Activated naive CD4-positive, alpha-beta T cell treated with anti-CD3 and anti-CD28 coated beads, Interleukin-2, amount 50 U/mL, for 72 hours (primary cell): ENCODE data around the gene GSTO2. TPM values are rescaled to one million over a fixed set of nuclear protein-coding genes. Genes with fewer than 3 reads are reported as not detected.
"Not testable (repeated sequence)": the region's sequence is repeated elsewhere in the genome, so short reads cannot be mapped to it uniquely, and the experiment has no call there.

Experiments used
- ATAC-seq, 2 donors: fragments of 150-1000 bp; cut with Tn5 transposase; 2 replicates each; pipeline ENCODE4 v1.10.0; 2021; ENCODE audit warnings: mild to moderate bottlenecking in 2 of 2, moderate library complexity in 2 of 2
- DNase-seq, 2 donors: peaks; one replicate each; pipeline ENCODE4 v3.0.0; 2021 to 2022; ENCODE audit warnings: low spot score in 2 of 2
- H3K27ac Mint-ChIP-seq, 2 donors: one replicate each; pipeline ENCODE4 v1.8.0; 2022; ENCODE audit warnings: mild to moderate bottlenecking in 2 of 2, mixed read lengths in 2 of 2
- H3K36me3 Mint-ChIP-seq, 2 donors: one replicate each; pipeline ENCODE4 v1.8.0; 2022; ENCODE audit warnings: mixed read lengths in 2 of 2
- H3K9me3 Mint-ChIP-seq, 2 donors: one replicate each; pipeline ENCODE4 v1.8.0; 2022; ENCODE audit warnings: mixed read lengths in 2 of 2
- total RNA-seq, 2 donors: library from RNA; stranded (reverse); gene quantifications; one replicate each; pipeline ENCODE4 v1.2.3, GENCODE V29; 2022

The GSTO2 gene
- total RNA-seq, 2 donors from 2014 or later = 1.4 to 1.6 TPM

DNA sequence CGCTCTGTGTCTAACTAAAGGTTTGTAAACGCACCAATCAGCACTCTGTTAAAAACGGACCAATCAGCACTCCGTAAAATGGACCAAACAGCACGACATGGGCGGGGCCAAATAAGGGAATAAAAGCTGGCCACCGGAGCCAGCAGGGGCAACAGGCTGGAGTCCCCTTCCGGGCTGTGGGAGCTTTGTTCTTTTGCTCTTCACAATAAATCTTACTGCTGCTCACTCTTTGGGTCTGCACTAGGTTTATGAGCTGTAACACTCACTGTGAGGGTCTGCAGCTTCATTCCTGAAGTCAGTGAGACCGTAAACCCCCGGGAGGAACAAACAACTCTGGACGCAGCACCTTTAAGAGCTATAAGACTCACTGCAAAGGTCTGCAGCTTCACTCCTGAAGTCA, 20.1 kb upstream of the GSTO2 start:
- not testable (repeated sequence) for DNase-seq, H3K9me3 Mint-ChIP-seq, ATAC-seq, H3K27ac Mint-ChIP-seq
- H3K36me3 Mint-ChIP-seq = peaks cover 5 to 10% of the 10 kb centered on the region in 2 donors

DNA sequence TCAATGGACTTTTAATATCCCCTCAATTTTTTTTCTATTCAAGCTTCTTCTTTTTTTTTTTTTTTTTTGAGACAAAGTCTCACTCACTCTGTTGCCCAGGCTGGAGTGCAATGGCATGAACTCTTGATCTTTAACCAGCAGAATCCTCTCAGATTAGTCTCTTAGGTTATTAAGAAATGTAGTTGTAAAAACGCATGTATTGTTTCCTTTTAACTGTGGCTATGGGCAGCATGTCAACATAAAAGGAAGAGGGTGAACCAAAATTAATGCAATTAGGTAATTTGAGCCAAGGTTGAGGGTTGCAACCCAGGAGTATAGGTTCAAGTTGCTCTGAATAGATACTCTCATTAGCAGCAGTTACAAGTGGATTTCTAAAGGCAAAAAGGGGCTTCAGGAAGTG, 18.6 kb upstream of the GSTO2 start:
- H3K27ac Mint-ChIP-seq = no peak overlapping the region
- DNase-seq (no peak), ATAC-seq (no peak)
- peaks cover 14 to 19% of the 10 kb centered on the region in 2 donors for H3K36me3 Mint-ChIP-seq
- H3K9me3 Mint-ChIP-seq = peaks cover 6 to 9% of the 10 kb centered on the region in 2 donors

DNA sequence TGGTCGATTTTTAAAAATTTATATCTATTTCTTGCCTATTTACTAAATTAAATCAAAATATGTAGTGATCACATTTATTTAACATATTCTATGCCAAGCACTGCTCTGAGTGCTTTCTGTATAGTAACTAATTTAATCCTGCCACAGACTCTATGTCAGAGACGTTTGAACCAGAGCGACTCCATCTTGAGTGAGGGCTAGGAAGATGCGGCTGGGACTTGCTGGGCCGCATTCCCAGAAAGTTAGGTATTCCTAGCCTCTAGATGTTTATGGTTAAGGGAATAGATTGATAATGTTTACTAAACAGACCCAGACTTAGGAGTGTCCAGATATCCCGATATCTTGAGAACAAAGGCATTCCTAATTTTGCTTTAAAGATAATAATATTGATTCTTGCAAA, 17.5 kb upstream of the GSTO2 start:
- no peak for DNase-seq
- Mint-ChIP-seq H3K27ac (no peak overlapping the region), H3K36me3 (peaks cover 25 to 29% of the 10 kb centered on the region in 2 donors), H3K9me3 (peaks cover 6 to 8% of the 10 kb centered on the region in 2 donors)
- ATAC-seq = no peak

DNA sequence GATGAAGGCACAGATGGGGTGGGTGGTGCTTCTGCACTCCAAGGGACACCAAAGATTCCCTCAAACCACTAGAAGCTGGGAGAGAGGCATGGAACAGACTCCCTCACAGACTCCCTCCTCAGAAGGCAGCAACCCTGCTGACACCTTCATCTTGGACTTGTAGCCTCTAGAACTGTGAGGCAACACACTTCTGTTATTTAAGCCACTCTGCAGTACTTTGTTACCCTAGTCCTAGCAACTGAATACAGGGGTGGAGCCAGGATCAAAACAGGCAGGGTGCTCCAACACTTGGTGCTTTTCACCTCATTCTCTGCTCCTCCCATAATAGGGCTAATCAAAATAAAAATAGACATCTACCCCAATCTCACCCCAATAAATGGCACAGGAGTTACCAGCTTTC, 16.6 kb upstream of the GSTO2 start:
- Mint-ChIP-seq H3K9me3 (peaks cover 5 to 6% of the 10 kb centered on the region in 2 donors), H3K36me3 (peaks cover 33 to 34% of the 10 kb centered on the region in 2 donors), H3K27ac (no peak overlapping the region)
- DNase-seq (no peak), ATAC-seq (no peak)

DNA sequence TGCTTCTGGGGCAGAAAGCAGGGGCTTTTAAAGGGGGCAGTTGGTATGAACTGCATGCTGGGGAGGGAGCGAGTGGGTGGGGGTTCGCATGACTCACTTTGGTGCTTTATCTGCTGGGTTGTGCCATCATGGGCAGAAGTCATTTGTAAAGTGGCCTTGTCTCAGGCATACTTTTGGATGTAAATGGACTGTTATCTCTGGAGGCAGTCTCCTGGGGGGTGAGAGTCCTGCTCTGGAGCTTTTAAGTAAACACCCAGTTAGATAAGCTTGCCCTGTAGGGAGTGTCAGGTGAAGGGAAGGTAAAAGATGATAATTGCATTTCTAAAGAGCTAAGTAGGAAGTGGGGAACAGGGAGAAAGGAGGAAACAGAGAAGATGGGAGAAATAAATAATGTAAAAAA, 15.9 kb upstream of the GSTO2 start:
- Mint-ChIP-seq H3K9me3 (peaks cover 5 to 6% of the 10 kb centered on the region in 2 donors), H3K27ac (peak overlapping the region in 1 of 2 donors; percentile 95), H3K36me3 (peaks cover 37 to 38% of the 10 kb centered on the region in 2 donors)
- no peak for DNase-seq
- no peak for ATAC-seq

DNA sequence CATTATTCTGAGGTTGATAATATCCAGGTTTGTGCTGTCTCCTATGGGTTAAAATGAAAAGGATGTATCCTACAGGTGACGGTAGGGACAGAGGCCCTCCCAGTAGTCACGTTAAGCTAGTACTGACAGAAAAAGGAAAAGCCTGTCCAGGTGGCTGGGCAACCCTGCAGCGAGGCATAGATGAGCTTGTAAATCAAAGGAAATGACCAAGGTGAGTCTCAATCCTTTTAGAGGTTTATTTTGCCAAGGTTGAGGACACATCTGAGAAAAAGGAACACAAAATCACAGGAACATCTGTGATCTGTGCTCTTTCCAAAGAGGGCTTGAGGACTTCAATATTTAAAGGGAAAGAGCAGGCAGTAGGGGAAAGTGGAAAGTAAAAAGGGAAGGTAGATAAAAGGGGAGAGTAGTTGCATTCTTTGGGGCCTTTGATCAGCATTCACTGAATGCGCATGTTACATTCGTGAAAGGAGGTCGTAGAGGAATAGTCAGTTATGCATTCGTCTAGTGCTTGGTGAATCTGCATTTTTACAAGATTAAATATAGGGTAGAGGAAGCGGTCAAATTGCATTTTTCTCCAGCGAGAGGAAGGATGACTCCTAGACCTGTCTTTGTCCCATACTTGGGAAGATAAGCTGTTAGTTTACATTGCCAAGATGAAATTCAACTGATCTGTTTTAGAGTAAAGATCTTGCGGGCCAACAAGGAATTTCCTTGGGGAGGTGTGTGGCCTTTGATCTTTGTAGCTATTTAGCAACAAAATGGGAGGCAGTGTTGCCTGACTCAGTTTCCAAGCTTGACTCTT, 15.2 kb upstream of the GSTO2 start:
- ATAC-seq = no peak
- peaks cover 5 to 6% of the 10 kb centered on the region in 2 donors for H3K9me3 Mint-ChIP-seq
- no peak for DNase-seq
- H3K36me3 Mint-ChIP-seq = peaks cover 42 to 45% of the 10 kb centered on the region in 2 donors
- H3K27ac Mint-ChIP-seq = peak overlapping the region; percentile 95 to 99

DNA sequence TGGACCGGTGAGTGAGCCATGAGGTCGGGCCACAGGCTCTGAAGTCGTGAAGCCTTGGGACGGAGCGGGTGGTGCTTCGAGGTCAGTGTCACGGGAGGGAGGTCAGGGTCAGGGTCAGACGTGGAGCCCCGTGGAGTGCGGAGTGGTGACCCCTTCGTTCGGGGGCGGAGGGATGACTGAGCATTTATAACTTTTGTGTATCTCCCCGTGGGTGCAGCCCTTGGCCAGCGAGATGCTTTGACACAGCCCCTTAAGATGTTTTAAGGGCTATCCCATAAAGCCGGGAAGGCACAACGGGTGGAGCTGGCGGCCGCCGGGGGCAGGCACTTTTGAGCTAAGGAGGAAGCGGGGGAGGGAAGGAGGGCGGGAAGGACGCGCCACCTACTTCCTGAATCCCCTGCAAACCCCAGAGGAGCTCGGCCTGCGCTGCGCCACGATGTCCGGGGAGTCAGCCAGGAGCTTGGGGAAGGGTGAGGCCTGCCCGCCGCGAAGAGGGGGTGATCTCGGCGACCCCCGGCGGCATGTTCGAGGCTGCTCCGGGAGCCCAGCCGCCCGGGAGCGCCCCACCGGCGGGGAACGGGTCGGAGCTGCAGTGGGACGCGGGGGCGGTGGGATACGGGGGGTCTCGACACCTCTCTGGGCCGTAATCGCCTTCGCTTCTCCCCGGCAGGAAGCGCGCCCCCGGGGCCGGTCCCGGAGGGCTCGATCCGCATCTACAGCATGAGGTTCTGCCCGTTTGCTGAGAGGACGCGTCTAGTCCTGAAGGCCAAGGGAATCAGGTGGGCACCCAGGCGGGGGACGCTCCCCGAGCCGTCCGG, 14.3 kb upstream of the GSTO2 start, which contains the start of gene GSTO1:
GSTO1 (plus strand) TSS at position 400 of the 818 bp plus-strand sequence; CDS start at position 437, 37 bp downstream.
- H3K9me3 Mint-ChIP-seq = peaks cover 5 to 6% of the 10 kb centered on the region in 2 donors
- peaks cover 42 to 54% of the 10 kb centered on the region in 2 donors for H3K36me3 Mint-ChIP-seq
- H3K27ac Mint-ChIP-seq = peak within 1 kb of the TSS; percentile 95 to 99
- ATAC-seq (peak; percentile 58 to 61), DNase-seq (peak; percentile 36 to 68)

DNA sequence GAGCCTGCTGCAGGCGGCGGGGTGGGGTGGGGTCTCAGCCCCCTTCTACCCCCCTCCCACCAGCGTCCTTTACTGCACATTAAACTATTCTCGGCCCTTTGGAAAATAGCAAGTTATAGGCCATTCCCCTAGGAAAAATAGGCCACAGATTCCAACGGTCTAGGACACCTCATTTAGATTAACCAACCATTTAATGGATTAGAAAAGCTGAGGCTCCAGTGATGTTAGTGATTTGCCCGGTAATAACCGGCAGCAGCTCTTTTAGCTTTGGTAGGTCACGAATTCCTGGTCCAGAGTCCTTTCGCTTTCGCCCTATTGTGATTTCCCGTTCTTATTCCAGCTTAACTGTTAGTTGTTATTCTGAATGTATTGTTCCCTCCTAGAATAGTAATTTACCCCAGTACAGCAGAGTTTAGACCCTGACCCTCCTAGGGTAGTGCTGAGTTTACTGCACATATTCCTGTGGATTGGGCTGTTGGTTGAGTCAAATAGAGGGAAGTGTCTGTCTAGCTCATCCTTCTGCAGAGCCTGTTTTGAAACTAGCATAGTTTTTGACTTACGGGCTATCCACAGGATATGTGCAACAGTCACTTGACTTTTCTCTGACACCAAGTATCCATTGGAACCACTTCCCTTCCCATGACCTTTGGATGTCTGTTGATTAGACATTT, 13.5 kb upstream of the GSTO2 start:
- ATAC-seq = peak; percentile 82 to 85
- peak in 1 of 2 donors; percentile 19 for DNase-seq
- peaks cover 42 to 60% of the 10 kb centered on the region in 2 donors for H3K36me3 Mint-ChIP-seq

DNA sequence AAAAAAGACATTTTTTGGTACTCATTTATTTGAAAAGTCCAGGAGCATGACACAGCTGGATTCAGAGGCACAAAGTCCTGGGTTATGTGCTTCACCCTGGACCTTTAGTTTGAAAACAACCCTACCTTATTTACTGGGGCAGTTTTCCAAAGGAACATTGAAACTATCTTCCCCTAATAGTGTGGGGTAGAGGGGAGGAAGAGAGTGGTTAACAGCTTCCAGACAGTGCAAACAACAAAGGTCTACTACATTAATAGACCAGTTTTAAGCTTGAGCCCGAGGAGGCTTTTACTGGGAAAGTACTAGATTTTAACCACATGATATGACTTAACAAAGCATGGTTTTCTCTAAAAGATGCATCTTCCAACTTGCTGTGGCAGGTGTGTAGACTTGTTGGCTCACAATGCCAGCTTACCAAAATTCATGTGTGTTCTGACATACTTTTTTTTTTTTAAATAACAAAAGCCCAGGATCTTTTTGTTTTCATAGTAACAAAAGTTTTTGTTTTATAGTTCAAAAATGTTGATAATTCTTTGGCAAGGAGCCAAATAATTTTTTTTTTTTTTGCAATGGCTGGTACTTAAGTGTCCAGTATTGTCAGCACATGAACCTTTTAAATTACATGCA, 12.5 kb upstream of the GSTO2 start:
- DNase-seq (no peak), ATAC-seq (no peak)
- Mint-ChIP-seq H3K27ac (peak overlapping the region; percentile 95 to 96), H3K9me3 (peaks cover 5 to 6% of the 10 kb centered on the region in 2 donors), H3K36me3 (peaks cover 52 to 66% of the 10 kb centered on the region in 2 donors)

More for the DNA sequence above, 13.5 kb upstream of the GSTO2 start:
- Mint-ChIP-seq H3K27ac (peak overlapping the region; percentile 95 to 96), H3K9me3 (peaks cover 5 to 6% of the 10 kb centered on the region in 2 donors)

DNA sequence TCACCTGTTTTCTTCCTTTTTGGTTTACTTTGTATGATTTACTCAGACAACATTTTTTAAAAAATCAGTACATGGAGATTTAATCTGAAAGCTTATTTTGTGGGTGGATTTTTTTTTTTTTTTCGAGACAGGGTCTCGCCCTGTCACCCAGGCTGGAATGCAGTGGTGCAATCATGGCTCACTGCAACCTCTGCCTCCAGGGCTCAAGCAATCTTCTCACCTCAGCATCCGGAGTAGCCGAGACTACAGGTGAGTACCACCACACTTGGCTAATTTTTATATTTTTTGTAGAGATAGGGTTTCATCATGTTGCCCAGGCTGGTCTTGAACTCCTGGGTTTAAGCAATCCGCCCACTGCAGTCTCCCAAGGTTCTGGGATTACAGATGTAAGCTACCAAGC, 11.7 kb upstream of the GSTO2 start:
- DNase-seq (no peak), ATAC-seq (no peak)
- Mint-ChIP-seq H3K9me3 (peaks cover 5 to 6% of the 10 kb centered on the region in 2 donors), H3K36me3 (peaks cover 59 to 74% of the 10 kb centered on the region in 2 donors), H3K27ac (peak overlapping the region in 1 of 2 donors; percentile 95)

DNA sequence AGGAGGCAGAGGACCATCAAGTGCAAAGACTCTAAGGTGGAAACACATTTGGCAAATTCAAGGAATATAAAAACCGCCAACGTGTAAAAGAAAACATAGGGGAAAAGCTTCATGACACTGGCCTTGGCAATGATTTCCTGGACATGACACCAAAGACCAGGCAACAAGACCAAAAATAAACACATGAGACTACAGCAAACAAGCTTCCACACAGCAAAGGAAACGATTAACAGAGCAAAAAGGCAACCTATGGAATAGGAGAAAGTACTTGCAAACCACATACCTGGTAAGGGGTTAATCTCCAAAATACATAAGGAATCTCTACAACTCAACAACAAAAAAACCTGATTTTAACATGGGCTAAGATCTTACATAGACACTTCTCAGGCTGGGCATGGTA, 10.8 kb upstream of the GSTO2 start:
- ATAC-seq (no peak), DNase-seq (no peak)
- Mint-ChIP-seq H3K36me3 (peaks cover 56 to 77% of the 10 kb centered on the region in 2 donors), H3K27ac (peak overlapping the region; percentile 45 to 80), H3K9me3 (peaks cover 4 to 5% of the 10 kb centered on the region in 2 donors)

DNA sequence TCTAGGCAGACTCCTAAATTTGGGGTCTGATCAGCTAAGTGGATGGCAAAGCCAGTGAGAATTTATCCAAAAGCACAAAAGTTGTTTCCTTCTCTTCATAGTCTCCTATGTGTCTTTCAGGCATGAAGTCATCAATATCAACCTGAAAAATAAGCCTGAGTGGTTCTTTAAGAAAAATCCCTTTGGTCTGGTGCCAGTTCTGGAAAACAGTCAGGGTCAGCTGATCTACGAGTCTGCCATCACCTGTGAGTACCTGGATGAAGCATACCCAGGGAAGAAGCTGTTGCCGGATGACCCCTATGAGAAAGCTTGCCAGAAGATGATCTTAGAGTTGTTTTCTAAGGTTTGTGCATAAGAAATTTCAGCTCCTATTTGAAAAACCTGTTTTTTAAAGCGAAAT, 9.5 kb upstream of the GSTO2 start:
- Mint-ChIP-seq H3K9me3 (no peaks in the 10 kb centered on the region), H3K27ac (peak overlapping the region in 1 of 2 donors; percentile 87), H3K36me3 (peaks cover 49 to 76% of the 10 kb centered on the region in 2 donors)
- DNase-seq = no peak
- no peak for ATAC-seq

DNA sequence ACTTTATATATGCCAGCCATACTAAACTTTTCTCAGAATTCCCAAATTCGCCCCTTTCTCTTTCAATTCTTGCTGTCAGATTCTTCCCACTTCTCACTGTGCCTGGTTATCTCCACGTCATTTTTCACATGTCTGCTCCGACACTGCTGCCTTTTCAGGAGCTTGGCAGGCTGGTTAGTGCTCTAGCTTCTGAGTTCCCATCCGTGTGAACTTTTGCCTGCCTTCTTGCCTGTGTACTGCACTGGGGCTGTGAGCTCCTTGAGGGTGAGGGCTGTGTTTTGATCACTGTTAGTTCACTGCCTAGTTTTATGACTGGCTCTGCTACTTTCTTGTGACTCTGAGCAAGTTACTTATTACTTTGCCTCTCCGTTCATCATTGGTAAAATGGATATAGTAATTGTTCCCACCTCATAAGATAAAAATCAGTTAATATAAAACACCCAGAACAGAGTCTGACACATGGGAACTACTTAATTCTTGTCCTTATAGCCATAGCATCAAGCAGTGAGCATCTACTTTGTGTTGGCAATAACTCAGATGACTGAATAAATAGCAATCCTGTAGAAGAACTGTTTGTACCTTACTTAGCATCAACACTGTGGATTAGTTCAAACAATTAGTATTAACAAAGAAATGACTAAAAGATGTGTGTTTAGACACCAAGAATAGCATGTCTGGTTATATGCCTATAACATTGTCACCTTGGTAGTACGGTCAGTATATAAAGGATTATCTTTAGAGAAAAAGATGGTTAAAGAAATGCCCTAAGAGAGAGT, 8.8 kb upstream of the GSTO2 start:
- Mint-ChIP-seq H3K9me3 (no peaks in the 10 kb centered on the region), H3K27ac (peak overlapping the region; percentile 23 to 87), H3K36me3 (peaks cover 47 to 81% of the 10 kb centered on the region in 2 donors)
- peak; percentile 0 to 46 for ATAC-seq
- DNase-seq = no peak

DNA sequence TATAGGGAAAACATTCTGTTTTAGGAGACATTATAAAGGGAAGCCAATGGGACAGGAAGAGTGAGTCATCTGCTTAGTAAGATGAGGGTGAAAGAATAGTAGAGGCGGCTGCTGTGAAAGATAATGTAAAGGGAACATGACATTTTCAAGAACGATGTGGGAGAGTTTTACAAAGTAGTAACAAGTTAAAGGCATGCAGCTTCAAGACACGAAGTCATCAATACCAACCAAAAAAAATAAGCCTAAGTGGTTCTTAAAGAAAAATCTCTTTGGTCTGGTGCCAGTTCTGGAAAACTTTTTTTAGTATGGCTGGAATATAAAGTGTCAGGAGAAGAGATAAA, 8.2 kb upstream of the GSTO2 start:
- ATAC-seq = peak; percentile 81 to 88

DNA sequence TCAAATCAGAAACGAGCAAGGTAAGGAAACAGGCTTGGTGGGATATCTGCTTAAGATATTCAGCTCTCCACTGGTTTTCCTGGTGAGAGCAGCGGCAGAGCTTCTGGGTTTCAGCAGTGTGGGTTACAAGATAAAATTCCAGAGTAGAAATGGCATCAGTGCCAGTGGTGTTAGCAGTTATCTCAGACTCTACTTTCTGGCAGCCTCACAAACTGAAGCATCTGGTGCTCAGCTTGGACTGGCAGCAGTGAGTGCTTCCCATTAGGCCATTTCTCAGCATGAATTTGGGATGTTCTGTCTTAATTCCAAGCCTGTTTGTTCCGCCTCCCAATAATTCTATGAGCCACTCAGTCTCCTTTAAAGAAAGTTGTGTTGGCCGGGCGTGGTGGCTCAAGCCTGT, 6.9 kb upstream of the GSTO2 start:
- Mint-ChIP-seq H3K27ac (peak overlapping the region; percentile 23 to 87), H3K36me3 (peaks cover 45 to 74% of the 10 kb centered on the region in 2 donors)

More for the DNA sequence above, 8.2 kb upstream of the GSTO2 start:
- peak overlapping the region; percentile 87 to 97 for H3K27ac Mint-ChIP-seq
- H3K9me3 Mint-ChIP-seq = no peaks in the 10 kb centered on the region
- no peak for DNase-seq
- H3K36me3 Mint-ChIP-seq = peaks cover 47 to 81% of the 10 kb centered on the region in 2 donors

More for the DNA sequence above, 6.9 kb upstream of the GSTO2 start:
- no peak for ATAC-seq
- DNase-seq = no peak
- H3K9me3 Mint-ChIP-seq = no peaks in the 10 kb centered on the region
